Measurements from ENCODE around the gene SMCO4.
"Not testable (repeated sequence)": the region's sequence is repeated elsewhere in the genome, so short reads cannot be mapped to it uniquely, and the experiment has no call there.

The SMCO4 gene

GRCh38 chr11:93543292-93543977, at the start of gene SMCO4:
Gene SMCO4 (minus strand): TSS chr11:93543391. CDS start chr11:93479189, 64,202 bp downstream.
- DNase-seq (ENCODE audit: low spot score): peak; percentile 90

GRCh38 chr11:93591247-93591898, 48.2 kb upstream of the SMCO4 start:
- DNase-seq (ENCODE audit: low spot score): no peak

GRCh38 chr11:93589347-93589746, 46.2 kb upstream of the SMCO4 start:
- no peak for DNase-seq (ENCODE audit: low spot score)

GRCh38 chr11:93587858-93588581, 44.8 kb upstream of the SMCO4 start:
- no peak for DNase-seq (ENCODE audit: low spot score)

GRCh38 chr11:93587425-93587824, 44.2 kb upstream of the SMCO4 start:
- not testable (repeated sequence) for DNase-seq (ENCODE audit: low spot score)

- peak; percentile 83 for DNase-seq (ENCODE audit: low spot score)
These were observed 42.6 kb upstream of the SMCO4 start for GRCh38 chr11:93585758-93586157.

GRCh38 chr11:93583490-93583889, 40.3 kb upstream of the SMCO4 start:
- DNase-seq (ENCODE audit: low spot score): no peak

- no peak for DNase-seq (ENCODE audit: low spot score)
These were observed 36.1 kb upstream of the SMCO4 start for GRCh38 chr11:93579187-93579751.

GRCh38 chr11:93577286-93577685, 34.1 kb upstream of the SMCO4 start:
- DNase-seq (ENCODE audit: low spot score): peak; percentile 33

- peak; percentile 10 for DNase-seq (ENCODE audit: low spot score)
These were observed 33.7 kb upstream of the SMCO4 start for GRCh38 chr11:93576870-93577269.

GRCh38 chr11:93574638-93575220, 31.5 kb upstream of the SMCO4 start:
- no peak for DNase-seq (ENCODE audit: low spot score)

GRCh38 chr11:93573184-93573583, 30.0 kb upstream of the SMCO4 start:
- DNase-seq (ENCODE audit: low spot score): no peak

GRCh38 chr11:93572621-93573020, 29.4 kb upstream of the SMCO4 start:
- DNase-seq (ENCODE audit: low spot score): no peak

- no peak for DNase-seq (ENCODE audit: low spot score)
These were observed 29.0 kb upstream of the SMCO4 start for GRCh38 chr11:93572171-93572570.

- DNase-seq (ENCODE audit: low spot score): no peak
These were observed 28.4 kb upstream of the SMCO4 start for GRCh38 chr11:93571612-93572011.

- peak; percentile 62 for DNase-seq (ENCODE audit: low spot score)
These were observed 27.7 kb upstream of the SMCO4 start for GRCh38 chr11:93570759-93571413.

- no peak for DNase-seq (ENCODE audit: low spot score)
These were observed 26.3 kb upstream of the SMCO4 start for GRCh38 chr11:93569496-93569895.

GRCh38 chr11:93568726-93569125, 25.5 kb upstream of the SMCO4 start:
- no peak for DNase-seq (ENCODE audit: low spot score)

- DNase-seq (ENCODE audit: low spot score): peak; percentile 11
These were observed 24.3 kb upstream of the SMCO4 start for GRCh38 chr11:93567401-93567895.

GRCh38 chr11:93564895-93565294, 21.7 kb upstream of the SMCO4 start:
- DNase-seq (ENCODE audit: low spot score): no peak

GRCh38 chr11:93563857-93564256, 20.7 kb upstream of the SMCO4 start:
- DNase-seq (ENCODE audit: low spot score): no peak

Measured in AG08395 (cell line).